Lower lobe of right lung (tissue), 2 donors: ENCODE data around the gene FBLIM1. TPM values are rescaled to one million over a fixed set of nuclear protein-coding genes. Genes with fewer than 3 reads are reported as not detected.

Experiments used
- ATAC-seq, 2 donors: fragments of 200-7000 bp; cut with Tn5 transposase; one replicate each; pipeline ENCODE4 v1.9.1; 2020 to 2022; ENCODE audit warnings: mild to moderate bottlenecking in 2 of 2, moderate library complexity in 2 of 2
- DNase-seq: peaks from one replicate; pipeline ENCODE4 v3.0.0-alpha.2; 2020
- H3K27ac ChIP-seq: fragments of 200-600 bp; one replicate; pipeline ENCODE4 v1.8.0; 2022
- H3K27me3 ChIP-seq: fragments of 200-600 bp; one replicate; pipeline ENCODE4 v1.8.0; 2022; ENCODE audit warnings: low read depth
- H3K36me3 ChIP-seq: fragments of 200-600 bp; one replicate; pipeline ENCODE4 v1.8.0; 2022; ENCODE audit warnings: mild to moderate bottlenecking
- H3K4me1 ChIP-seq: fragments of 200-600 bp; one replicate; pipeline ENCODE4 v1.8.0; 2022
- H3K4me3 ChIP-seq: fragments of 200-600 bp; one replicate; pipeline ENCODE4 v1.8.0; 2022; ENCODE audit warnings: mild to moderate bottlenecking
- H3K9me3 ChIP-seq: fragments of 200-600 bp; one replicate; pipeline ENCODE4 v1.8.0; 2022
- CTCF ChIP-seq: fragments of 200-600 bp; IDR thresholded peaks from one replicate; pipeline ENCODE4 v1.8.0; 2022; ENCODE audit warnings: antibody characterized with exemption, mild to moderate bottlenecking
- intact Hi-C: fragments of 100-400 bp; cut with DNase I; formaldehyde crosslinking; loops from one replicate; pipeline ENCODE4 v1.11.0; 2022
- total RNA-seq: library from RNA; stranded (reverse); fragmentation: NEBNext Ultra II Directional; extraction: Animal tissue kit (Norgen Biotek cat#: 25700); gene quantifications from one replicate; pipeline ENCODE4 v1.2.1, GENCODE V29; 2021
- donor health status: DM: no; HTN: yes; CAD: no; lungs with severe emphysema.

The FBLIM1 gene
- total RNA-seq, 1 donor from 2014 or later, result 20.1 TPM

- Histone ChIP-seq H3K27me3 (no peaks in the 10 kb centered on the region), H3K9me3 (no peaks in the 10 kb centered on the region), H3K4me1 (no peaks in the 10 kb centered on the region), H3K4me3 (no peak overlapping the region), H3K36me3 (peaks cover 36% of the 10 kb centered on the region), H3K27ac (no peak overlapping the region)
- intact Hi-C loops, result no loop called here
- TF ChIP-seq CTCF, result no peak
- ATAC-seq (no peak), DNase-seq (no peak)
Measured at GRCh38 chr1:15767941-15768340, 9.3 kb downstream of the FBLIM1 start.

GRCh38 chr1:15768388-15768787 is 9.8 kb downstream of the FBLIM1 start:
- no peak for TF ChIP-seq CTCF
- Histone ChIP-seq H3K27ac (no peak overlapping the region), H3K27me3 (no peaks in the 10 kb centered on the region), H3K4me1 (no peaks in the 10 kb centered on the region), H3K9me3 (no peaks in the 10 kb centered on the region), H3K36me3 (peaks cover 36% of the 10 kb centered on the region), H3K4me3 (no peak overlapping the region)
- DNase-seq, result no peak
- no peak for ATAC-seq
- intact Hi-C loops, result no loop called here

DNA sequence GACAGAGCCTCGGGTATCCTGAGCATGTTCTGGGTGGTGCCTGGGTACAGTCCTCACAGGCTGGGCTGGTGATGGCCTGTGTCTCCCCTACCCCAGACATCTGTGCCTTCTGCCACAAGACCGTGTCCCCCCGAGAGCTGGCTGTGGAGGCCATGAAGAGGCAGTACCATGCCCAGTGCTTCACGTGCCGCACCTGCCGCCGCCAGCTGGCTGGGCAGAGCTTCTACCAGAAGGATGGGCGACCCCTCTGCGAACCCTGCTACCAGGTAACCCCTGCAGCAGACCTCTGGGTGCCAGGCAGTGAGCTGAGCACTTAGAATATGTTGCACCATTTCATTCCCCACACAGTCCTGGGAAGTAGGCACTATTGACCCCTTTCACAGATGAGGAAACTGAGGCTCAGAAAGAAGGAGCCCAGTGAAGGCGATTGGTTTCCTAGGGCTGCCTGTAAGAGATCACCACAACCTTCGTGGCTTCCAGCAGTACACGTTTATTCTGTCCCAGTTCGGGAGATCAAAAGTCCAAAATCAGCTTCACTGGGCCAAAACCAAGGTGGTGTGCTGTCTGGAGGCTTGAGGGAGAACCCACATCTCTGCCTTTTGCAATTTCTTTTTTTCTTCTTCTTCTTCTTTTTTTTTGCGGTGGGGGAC is 11.8 kb downstream of the FBLIM1 start:
- no peaks in the 10 kb centered on the region for H3K27me3 ChIP-seq
- H3K4me1 ChIP-seq, result no peaks in the 10 kb centered on the region
- H3K4me3 ChIP-seq, result no peak overlapping the region
- TF ChIP-seq CTCF, result no peak
- H3K27ac ChIP-seq, result no peak overlapping the region
- H3K36me3 ChIP-seq, result peaks cover 47% of the 10 kb centered on the region
- no peaks in the 10 kb centered on the region for H3K9me3 ChIP-seq
- DNase-seq (no peak), ATAC-seq (no peak)
- intact Hi-C loops, result no loop called here

- Histone ChIP-seq H3K9me3 (no peaks in the 10 kb centered on the region), H3K4me1 (no peaks in the 10 kb centered on the region), H3K4me3 (no peak overlapping the region), H3K27ac (no peak overlapping the region), H3K27me3 (no peaks in the 10 kb centered on the region), H3K36me3 (peaks cover 54% of the 10 kb centered on the region)
- DNase-seq, result no peak
- no peak for TF ChIP-seq CTCF
- no peak for ATAC-seq
- intact Hi-C loops, result no loop called here
Measured at GRCh38 chr1:15771836-15772515, 13.4 kb downstream of the FBLIM1 start.

GRCh38 chr1:15775706-15776105 is 17.1 kb downstream of the FBLIM1 start:
- H3K4me1 ChIP-seq, result no peaks in the 10 kb centered on the region
- H3K36me3 ChIP-seq, result peaks cover 44% of the 10 kb centered on the region
- DNase-seq (no peak), ATAC-seq (no peak)
- H3K27me3 ChIP-seq, result no peaks in the 10 kb centered on the region
- intact Hi-C loops, result no loop called here
- TF ChIP-seq CTCF, result no peak
- no peaks in the 10 kb centered on the region for H3K9me3 ChIP-seq
- H3K27ac ChIP-seq, result no peak overlapping the region
- H3K4me3 ChIP-seq, result no peak overlapping the region
